NCI-H2081 (cell line): Measurements from ENCODE around the gene DSCAML1.

Experiments used
- DNase-seq, 2 experiments: peaks; one replicate each; lab custom pipeline; 2025; lab: John Stamatoyannopoulos, UW

The DSCAML1 gene

DNA sequence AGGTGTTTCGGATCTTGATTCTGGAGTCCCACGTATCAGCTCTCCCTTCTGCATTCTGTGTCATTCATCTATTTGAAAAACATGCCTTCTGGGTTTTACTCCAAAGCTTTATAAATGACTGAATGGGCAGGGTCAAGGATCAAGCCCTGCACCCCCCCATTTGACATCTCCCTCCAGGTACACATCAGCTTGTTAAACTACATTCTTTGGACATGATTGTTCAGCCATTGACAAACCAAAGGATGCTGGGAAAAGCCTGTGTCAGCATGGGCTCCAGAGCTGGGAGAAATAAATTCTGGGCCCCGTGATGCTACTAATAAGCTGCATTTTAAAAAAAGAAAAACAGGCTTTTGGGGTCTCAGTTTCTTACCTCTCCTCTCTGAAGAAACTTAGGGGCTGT, 103.7 kb downstream of the DSCAML1 start:
- no peak for DNase-seq

DNA sequence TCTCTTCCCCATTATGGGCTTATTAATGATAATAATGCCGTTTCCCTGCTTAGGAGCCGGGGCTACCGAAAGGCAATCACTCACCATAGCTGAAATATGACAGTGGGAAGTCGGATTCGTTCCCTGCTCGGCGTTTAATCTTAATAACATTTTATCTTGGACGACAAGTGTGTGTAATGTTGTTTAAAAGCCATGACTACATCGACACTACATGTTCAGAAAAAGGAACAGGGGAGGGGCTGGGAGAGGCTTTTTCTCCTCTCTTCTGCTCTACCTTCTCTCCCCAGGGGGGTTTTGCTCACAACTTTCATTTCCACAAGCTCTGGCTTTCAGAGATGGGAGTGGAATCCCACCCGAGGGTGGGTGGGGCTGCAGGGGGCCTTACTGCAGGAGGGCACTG, 105.5 kb downstream of the DSCAML1 start:
- peak; percentile 33 to 56 for DNase-seq

DNA sequence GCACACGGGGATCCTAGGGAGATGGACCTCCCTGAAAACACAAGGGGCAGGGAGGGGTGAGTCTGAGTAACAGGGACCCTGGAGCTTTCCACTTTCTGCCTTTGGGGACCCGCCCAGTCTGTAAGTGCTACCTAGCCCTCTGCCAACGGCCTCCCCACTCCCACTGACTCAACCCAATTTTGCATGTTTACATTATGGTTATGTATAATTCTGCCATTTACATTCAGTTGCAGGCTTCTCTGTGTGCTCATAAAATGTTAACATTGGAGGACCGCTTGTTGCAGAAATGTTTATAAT, 105.8 kb downstream of the DSCAML1 start:
- DNase-seq, result peak; percentile 45 to 68

DNA sequence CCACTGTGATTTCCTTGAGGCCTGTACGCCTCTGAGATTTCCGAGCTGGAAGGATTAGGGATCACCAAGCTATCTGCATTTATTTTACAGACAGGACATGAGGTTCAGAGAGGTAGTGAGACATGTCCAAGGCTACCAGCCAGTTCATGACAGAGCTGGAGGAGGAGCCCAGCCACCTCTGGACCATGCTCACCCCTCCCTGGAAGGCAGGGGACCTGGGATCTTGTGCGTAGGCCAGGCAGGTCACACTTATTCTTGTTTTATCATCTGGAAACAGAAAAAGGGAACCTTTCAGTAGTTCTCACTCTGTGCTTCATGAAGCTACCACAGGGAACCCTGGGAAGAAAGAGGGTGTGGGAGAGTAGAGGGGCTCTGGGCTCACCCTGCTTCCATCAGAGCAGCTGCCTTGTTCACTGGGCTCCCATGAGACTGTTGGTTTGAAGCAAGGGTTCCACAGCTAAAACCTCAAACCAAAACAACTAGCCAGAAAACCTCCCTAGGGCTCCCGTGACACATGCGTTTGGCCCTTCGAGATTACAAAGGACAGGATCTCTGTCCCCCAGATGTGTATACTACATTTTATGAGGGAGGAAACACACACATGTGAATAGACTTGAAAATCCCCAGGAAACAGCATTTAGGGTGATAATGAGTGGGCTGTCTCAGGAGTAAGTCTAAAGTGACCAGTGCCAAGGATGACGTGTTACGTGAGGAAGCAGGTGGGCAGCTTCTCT, 106.4 kb downstream of the DSCAML1 start:
- no peak for DNase-seq

DNA sequence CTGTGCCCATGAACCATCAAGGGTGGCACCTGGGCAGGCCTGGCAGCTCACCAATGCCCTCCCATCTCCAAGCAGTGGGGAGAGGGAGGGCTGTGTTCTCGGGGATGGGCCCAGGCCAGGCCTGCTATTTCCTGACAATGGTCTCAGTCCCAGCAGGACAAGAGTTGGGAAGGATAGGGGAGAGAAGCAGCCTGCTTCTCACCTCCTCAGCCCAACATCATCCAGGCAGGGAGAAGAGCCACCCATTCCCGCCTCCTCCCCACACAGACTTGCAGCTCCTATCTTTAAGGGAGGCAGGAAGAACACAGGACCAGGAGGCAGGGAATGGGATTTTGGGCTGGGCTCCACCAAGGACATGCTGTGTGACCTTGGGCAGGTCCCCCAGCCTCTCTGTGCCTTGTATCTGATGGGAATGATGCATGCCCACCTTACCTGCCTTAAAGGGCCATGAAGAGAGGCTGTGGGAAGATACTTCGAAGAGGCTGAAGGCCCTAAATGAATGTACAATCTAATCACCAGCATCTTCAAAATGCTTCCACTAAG, 108.7 kb downstream of the DSCAML1 start:
- DNase-seq, result no peak

DNA sequence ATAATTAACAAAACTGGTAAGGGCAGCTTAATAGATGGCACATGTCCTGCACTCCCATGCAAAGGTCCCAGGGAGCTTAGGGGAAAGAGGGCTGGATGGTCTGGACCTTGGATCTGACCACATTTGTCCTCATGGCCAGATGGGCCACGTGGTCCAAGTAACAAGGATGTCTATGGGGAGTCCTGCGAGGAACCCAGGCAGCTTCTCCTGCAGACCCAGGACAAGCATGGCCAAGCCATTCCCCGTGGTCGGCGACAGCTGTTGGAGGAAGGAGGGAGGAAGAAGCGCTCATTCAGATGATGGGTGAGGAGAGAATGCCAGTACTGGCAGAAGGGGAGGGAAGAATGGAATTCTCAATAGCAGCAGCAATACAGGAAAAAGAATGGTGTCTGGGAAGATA, 109.2 kb downstream of the DSCAML1 start:
- DNase-seq, result no peak

DNA sequence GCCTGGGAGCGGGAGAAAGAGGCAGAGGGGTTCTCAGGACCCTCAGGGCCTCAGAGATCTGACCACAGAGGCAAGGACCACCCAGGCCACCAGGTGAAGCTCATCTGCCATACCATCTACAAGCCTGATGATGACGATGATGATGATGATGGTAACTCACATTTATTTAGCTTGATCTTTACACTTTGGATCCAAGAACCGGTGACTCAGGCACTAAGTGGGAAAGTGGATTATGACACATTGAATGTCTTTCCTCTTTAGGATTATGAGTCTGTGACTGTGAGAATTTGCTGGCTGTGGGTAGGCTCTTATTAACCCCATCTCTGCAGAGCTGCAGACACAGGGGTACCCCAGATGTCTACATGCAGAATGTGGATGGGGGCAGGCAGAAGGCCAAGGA, 110.3 kb downstream of the DSCAML1 start:
- no peak for DNase-seq

DNA sequence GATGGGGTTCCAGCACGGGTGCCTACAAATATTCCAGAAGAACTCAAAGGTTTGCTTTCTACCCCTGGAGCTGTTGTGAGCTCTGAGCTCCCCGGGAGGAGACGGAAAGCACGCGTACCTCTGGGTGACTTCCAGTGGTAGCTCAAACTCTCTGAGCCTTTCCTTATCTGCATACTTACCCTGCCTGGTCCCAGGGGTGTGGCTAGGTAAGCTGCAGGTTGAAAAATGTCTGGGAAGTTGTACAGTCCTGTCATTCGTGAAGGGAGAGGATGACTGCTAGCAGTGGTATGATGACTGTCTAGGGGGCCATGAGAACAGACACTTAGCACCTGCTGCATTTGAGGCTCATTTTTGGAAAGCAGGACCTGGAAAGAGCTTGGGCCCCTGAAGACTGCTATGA, 111.5 kb downstream of the DSCAML1 start:
- no peak for DNase-seq

DNA sequence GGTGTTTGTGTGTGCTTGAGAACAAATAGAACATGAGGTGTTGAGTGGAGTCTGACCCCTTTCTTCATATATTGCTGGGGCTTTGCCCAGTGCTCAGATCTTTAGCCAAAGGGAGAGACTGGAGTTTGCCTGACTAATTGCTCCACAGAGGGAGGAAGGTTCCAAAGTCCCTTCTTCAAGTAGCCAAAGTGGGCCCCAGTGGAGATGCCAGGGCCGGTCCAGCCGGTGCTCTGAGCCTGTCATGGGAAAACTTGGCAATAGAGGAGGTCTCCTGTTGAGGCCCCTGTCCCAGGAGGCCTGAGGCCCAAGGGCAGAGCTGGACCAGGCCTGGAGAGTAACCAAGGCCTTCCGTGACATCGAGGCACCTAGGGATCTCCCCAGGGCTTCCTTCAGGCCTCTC, 112.3 kb downstream of the DSCAML1 start:
- DNase-seq, result no peak

DNA sequence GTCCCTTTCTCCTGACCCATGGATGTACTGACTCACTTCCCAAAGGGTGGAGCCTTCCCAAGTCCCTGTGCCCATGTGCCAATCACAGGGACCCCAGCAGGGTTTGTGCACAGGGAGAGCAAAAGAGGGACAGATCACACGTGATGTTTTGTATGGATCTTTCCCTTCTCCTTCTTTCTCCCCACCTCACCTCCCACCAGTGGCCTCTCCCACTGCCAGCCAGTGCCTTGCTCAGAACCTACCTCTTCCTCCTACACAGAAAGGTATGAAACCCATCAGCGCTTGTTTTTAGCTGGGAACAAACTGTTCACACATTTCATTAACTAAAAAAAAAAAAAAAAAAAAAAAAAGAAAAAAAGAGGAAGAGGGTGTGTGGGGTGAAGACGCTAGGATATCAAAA, 112.9 kb downstream of the DSCAML1 start:
- no peak for DNase-seq

DNA sequence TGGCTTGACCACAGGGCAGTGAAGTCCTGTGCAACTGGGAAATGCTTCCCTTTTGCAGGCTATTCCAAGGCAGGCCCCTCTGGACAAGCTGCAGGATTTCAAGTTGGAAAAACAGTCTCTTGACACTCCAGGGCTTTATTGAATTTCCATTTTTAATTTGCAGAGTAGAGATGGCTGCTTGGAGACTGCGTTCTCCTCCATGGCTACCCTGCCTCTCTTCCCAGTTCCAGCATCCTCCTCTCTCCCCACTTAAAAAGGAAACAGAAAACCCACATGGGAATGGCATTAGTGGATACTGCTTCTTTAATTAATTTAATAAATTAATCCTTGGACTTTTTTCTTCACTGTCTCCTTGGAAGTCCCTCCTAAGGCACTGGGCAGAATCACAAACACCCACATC, 115.6 kb downstream of the DSCAML1 start:
- DNase-seq, result no peak

DNA sequence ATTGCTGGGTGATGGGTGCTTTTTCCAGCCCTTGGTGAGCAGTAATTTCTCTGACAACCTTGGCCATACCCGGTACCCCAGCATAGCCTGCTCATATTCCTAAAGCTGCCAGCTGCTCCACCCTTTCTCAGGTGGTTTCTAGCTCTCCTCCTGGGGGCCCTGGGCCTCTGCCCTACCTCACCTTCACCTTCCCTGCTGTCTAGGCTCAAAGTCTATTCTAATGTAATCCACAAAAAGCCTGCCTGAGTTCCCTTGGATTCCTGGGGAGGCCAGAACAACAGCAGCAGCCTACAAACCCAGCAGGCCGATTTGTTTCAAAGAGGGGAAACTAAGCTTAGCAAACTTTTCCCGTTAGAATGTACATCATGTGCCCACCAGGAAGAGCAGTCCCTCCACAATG, 117.6 kb downstream of the DSCAML1 start:
- DNase-seq, result no peak

DNA sequence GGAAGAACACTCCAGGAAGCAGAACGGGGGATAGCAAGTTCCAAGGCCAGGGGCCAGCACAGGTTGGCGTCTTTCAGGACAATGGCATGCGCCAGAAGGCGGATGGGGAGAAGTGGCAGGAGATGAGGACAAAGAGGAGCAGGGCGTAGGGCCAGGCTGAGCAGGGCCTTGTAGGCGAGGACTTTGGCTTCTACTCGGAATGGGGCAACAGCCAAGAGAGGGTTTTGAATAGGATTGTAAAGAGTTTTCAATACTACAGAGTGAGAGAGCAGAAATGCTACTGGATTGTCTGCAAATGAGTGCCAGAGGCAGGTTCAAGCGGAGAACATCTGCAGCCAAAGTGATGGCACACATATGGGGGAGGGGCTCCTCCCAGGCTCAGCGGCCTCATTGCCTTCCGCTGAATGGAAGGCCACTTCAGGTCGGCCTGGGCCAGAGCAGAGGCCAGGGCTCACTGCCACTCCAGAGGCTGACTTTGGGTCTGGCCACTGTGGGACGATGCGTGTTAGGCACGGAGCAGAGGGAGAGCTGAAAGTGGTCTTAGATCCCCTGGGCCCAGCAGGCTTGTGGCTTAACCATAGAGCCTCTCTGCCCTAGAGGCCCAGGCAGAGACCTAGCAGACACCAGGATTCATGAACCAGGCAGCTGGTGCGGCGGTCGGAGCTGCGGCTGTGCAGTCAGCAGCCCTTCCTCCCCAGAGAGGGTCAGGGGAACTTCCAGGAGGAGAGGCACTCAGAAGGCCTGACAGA, 118.2 kb downstream of the DSCAML1 start:
- no peak for DNase-seq

DNA sequence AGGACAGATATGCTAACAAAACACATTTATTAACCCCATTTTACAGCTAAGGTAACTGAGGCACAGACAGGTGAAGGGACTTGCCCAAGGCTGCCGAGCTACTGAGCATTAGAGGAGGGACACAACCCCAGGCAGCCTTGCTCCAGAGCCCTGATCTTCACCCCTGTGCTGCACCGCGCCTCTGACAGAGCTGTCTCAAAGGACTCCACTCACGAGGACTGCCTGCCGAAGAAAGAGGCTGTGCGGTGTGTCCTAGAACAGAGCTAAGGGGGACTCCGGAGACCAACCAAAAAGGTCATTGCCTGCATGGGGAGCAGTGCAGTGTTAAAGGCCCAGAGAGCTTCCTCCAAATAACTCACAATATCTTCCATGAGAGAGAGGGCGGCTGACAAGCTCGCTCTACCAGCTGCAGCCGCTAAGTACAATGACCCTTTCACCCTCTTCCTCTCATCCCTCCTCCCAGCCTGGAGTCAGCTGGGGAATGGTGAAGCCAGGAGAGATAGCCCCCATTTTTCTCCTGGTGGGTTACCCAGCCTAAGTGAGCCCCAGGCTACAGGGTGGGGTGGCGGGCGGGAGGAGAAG, 119.2 kb downstream of the DSCAML1 start:
- no peak for DNase-seq

DNA sequence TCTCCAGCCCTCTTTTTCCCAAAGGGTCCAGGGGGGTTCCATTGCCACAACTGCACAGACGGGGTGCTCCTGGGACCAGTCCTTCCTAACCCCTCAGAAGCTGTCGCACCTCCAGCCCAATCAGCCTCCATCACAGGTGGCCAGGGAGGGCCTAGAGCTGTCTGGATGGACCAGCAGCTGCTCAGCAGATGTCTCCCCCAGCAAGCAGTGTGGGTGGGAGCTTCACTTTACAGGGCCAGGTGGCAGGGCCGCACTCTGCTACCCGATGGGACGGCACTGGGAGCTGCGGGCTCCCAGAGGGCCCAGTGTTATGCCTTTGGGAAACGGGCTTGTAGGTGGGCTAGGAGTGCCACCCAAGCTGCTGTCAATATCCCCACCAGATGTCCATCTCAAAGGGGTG, 120.5 kb downstream of the DSCAML1 start:
- no peak for DNase-seq

DNA sequence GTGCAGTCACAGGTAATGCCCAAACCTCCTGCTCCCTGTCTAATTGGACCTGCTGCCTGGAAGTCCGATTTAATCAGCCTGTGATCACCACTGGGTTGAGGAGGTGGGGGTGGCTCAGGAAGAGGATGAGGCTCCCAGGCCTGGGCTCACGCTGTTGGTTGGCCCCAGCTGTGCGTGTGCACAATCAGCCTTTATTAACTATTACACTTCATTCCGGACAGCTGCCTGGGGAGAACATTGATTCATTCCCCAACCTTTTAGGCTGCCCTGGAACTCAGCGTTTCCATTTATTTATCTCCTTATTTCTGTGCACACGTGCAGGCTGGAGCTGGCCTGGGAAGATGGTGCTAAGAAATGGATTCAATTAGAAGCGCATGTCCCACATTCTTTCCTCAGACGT, 123.4 kb downstream of the DSCAML1 start:
- DNase-seq, result no peak

DNA sequence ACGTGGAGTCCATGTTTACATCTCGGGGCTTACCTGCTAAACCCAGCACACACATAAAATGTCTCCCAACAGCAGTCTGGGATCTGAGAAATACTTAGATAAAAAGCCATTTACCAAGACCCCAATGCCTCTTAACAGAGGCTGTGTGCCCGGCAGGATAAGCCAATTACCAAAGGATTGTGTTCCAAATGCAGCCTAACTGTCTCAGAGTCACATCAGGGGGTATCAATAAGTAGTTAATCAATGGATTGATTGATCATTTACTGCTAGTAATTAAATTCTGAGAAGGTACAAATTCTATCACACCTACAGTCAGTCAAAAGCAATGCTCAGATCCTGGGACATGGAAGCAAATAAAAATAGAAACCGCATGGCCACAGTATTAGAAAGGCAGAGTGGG, 125.6 kb downstream of the DSCAML1 start:
- no peak for DNase-seq

DNA sequence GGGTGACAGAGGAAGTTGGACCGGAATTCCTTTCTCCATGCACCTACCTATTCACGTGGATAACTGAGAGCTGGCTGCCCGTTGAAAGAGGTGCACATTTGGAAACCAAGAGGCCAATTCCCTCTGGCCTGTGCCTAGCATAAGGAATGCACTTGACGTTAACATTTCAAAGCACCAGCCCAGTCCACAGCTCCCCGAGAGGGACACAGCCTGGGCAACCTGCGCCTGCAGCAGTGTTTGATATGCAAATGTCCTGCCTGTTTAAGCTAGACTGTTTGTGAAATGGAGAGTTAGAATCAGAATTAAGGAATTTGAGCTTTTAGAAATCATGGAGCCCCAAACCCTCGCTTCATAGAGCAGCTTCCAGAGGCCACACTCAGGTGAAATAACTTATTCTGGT, 126.1 kb downstream of the DSCAML1 start:
- DNase-seq, result no peak

DNA sequence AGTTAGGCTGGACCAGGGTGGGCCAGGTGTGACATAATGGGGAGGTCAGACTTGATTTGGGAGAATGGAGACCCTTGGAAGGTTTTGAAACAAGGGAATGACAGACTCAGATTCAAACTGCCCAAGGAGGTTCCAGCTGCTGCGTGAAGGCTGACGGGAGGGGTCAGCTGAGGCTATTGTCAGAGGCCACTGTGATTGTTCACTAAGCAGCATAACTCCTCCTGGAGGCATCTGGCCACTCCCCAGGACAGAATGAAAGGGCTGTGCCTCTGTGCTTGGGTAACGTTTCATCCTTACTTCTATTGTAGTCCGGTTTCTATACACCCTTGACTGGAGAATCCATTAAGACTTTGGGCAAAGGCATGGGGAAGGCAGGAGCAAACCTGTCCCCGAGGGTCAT, 126.6 kb downstream of the DSCAML1 start:
- no peak for DNase-seq

DNA sequence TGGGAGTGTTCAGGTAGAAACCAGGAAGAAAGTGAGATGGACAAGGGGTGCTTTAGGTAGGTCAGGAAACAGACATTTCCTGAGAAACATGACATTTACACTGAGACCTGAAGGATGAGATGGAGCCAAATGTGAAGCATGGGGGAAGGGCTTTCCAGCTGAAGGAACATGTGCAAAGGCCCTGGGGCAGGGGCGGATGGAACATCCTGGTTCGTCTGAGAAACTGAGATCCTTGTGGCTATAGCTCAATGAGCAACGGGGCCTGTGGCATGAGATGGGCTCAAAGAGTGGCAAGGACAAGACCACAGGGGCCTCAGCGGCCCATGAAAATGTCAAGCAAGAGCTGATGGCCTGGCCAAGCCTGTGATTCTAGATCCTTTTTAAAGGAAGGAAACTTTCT, 127.4 kb downstream of the DSCAML1 start:
- no peak for DNase-seq

DNA sequence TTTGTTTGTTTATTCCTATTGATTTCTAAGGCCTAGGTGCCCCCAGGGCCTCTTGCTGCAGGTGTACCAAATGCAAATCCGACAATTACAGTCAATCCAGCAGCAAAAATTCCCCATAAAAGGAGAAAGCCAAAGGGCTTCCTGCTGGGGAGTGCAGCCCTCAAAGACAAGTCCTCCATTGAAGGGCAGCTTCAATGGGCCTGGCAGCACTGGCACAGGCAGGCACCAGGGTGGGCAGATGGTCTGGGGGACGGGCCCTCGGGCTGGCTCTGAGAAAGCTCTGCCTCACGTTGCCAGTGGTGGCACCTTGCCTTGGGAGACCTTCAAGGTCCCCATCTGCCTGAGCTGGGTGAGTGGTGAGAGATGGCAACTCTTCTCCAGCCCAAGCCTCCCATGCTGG, 128.0 kb downstream of the DSCAML1 start:
- peak; percentile 59 to 76 for DNase-seq

DNA sequence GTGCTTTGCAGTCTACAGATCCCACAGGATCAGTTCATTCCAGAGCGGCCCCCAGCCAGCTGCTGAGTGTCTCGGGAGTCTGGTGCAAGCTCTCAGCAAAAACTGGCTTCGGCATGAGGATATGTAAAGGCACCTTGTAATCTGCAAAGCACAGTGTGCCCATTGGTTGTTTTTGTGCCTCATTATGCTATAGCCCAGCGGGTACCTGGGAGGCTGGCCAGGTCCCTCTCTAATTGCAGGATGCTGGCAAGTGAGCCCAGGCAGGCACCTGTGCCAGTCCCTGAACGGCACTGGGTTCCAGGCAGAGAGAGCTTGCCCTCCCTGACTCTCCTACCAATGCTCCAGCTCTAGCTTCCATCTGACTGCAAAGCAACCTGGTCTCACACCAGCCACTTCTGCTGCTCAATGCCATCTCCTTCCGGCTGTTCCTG, 128.7 kb downstream of the DSCAML1 start:
- peak; percentile 91 to 96 for DNase-seq

DNA sequence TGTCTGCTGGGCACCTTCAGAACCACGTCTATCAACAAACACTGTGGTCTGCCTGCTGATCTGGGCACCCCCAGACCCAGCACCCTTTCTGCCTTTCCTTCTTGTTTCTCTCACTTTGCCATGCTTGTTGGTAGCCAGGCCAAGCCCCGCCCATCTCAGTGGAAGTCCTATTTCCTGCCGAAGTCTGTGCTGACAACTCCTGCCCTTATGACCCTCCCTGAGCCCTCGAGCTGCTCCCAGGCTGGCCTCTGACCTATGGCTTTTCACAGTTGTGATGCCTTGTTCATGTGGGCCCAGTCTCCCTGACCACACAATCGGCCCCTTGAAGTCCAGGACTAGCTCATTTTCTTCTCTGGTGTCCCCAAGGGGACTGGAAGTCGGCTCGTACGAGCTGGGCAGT, 132.1 kb downstream of the DSCAML1 start:
- no peak for DNase-seq
